Measurements from ENCODE around the gene TMOD4. TPM values are rescaled to one million over a fixed set of nuclear protein-coding genes. Genes with fewer than 3 reads are reported as not detected.
"Not testable (repeated sequence)": the region's sequence is repeated elsewhere in the genome, so short reads cannot be mapped to it uniquely, and the experiment has no call there.

The TMOD4 gene
- not detected in 2 replicates for total RNA-seq (2014; rRNA removed; shearing (Covaris generic))

DNA sequence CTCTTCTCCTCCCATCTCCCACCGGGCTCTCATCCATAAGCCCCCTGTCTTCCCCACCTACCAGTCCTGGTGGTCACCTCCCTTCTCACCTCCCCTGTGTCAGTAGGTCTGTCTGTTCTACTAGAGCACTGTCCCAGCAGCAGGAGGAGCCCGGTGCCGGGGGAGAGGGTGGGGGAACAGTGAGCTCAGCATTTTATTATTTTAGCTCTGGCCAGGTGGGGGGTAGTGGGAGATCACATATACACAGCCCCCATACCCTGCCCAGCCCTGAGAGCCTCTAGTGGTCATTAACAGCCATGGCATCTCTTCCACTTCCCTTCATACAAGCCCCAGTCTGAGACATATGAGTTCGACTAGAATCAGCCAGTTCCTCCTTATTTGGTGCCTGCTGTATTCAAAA is at the start of gene TMOD4:
TMOD4 (minus strand) TSS at position 119 of the 400 bp plus-strand sequence. CDS start 1,106 bp downstream, outside the sequence.
- no peak for DNase-seq (ENCODE audit: low spot score)

DNA sequence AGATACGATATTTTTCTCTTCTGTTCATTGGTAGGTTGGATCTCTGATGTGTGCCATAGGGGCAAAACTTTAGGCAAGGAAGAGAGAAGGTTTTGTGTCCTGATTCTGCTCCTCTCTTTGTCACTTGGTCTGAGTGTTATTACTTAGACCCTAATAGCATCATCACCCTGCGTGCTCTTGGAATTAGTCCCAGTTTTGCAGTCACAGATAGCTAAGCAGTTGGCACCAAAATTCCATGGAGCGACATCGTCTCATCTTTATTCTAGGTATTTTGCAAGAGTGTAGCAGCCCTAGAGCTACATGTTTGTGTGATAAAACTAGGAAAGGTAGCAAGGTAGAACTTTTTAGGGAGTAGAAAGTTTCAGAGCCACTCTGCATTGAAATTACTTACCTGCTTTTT is 46.3 kb upstream of the TMOD4 start:
- no peak for DNase-seq (ENCODE audit: low spot score)

DNA sequence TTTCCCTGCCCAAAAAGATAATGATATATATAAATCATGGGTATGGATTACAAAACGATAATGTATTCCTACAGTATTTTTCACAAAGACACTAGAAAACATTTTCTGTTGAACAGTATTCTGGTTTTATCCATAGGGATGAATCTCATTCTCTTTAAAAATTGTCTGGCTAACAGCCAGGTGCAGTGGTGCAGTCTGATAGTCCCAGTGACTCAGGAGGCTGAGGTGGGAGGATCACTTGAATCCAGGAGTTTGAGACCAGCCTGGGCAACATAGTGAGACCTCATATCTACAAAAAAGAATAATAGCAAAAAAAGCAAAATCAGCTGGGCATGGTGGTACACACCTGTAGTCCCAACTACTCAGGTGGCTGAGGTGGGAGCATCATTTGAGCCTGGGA is 45.8 kb upstream of the TMOD4 start:
- DNase-seq (ENCODE audit: low spot score) = no peak

DNA sequence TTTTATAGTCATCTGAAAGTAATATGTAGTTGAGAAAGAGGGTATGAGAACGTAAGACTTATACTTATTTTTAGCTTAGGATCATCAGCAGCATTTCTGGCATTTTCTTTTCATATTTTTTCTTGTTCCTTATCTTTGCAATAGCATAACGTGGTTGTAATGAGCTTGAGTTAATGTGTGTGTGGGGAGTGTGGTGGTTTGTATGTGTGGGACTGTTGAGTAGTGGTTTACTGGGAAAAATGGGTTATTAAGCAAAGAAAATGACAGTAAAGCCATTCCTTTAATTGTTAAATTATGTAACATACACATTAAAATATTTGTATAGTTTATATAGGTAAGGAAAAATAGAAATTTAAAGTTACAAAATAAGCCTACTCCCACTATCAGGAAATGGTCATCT is 37.8 kb upstream of the TMOD4 start:
- no peak for DNase-seq (ENCODE audit: low spot score)

DNA sequence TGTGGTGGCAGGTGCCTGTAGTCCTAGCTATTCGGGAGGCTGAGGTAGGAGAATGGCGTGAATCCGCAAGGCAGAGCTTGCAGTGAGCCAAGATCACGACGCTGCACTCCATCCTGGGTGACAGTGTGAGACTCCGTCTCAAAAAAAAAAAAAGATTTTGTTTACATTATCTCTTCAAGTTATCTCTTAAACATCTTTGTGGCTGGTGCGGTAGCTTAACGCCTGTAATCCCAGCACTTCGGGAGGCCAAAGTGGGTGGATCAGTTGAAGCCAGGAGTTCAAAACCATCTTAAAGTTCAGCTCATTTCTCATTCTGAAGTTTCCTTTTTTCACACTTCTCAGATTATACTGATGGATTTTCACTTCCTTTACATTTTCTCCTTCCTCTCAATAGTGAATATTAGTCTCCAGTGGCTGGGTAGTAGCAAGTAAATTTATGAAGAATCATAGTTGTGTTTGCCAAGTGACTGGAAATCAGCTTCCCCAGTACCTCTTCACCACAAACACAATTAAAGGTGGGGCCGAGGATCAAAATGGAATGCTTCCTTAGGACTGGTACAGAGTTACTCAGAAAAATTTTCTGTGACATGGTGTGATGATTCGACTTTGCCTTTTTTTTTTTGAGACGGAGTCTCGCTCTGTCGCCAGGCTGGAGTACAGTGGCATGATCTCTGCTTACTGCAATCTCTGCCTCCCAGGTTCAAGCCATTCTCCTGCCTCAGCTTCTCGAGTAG is 36.4 kb upstream of the TMOD4 start:
- DNase-seq (ENCODE audit: low spot score) = no peak

DNA sequence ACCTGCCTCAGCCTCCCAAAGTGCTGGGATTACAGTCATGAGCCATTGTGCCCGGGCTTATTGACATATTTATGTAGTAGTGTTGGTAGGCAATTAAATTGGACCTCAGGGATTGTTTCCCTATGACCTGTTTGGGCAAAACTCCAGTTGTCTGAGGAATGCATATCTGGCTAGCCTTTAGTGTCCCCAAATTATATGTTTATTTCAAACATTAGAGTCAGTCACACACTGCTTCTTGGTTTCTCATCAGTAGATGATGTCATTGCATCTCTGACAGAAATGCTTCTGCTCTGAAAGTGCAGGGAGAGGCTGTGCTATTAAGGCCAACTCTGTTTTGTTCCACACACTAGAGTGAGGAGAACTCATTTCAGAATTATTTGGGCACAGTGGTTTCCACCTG is 35.0 kb upstream of the TMOD4 start:
- DNase-seq (ENCODE audit: low spot score) = no peak

DNA sequence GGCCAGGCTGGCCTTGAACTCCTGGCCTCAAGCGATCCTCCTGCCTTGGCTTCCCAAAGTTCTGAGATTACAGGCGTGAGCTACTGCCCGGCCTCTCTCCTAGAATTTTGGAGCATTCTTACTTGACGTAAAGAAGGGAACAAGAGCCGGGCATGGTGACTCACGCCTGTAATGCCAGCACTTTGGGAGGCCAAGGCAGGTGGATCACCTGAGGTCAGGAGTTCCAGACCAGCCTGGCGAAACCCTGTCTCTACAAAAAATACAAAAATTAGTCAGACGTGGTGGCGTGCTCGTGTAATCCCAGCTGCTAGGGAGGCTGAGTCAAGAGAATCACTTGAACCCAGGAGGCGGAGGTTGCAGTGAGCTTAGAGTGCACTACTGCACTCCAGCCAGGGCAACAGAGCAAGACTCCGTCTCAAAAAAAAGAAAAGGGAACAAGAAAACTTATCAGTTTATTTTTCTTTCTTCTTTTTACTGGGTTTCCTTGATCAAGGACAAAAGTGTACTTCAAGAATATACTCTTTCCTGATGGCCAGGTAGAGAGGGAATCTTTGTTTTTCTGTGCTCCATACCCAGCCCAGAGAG is 29.7 kb upstream of the TMOD4 start:
- not testable (repeated sequence) for DNase-seq (ENCODE audit: low spot score)

DNA sequence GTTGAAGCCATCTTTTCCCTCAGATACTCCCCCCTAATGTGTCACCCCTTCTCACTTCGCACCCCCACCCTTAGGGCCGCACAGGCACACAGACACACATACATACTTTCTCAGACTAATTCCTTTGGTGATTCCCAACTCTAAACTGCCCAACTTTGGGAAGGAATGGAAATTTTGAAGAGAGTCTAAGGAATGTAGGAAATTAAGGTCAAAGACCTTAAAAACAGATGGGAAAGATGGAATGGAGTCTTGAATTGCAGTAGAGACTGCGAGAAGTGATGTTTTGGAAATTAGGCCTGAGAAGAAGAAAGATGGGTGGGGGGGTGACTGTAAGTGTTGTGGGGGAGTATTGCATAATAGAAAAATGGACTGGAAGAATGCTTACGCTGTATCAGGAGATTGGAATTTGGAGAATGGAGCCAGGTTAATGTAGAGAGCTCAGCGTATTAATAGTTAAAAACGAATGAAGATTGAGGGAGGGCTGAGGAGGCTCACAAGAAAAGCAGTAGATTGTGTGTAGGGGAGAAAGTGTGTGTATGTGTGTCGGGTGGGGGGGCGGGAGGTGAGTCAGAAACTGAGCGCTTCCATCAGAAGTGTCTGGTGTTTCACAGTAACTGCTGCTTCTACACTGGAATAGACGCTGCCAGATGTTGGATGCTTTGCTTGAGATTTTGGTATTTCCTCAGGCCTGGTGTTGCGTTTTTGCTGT is 24.2 kb upstream of the TMOD4 start:
- peak; percentile 31 for DNase-seq (ENCODE audit: low spot score)

DNA sequence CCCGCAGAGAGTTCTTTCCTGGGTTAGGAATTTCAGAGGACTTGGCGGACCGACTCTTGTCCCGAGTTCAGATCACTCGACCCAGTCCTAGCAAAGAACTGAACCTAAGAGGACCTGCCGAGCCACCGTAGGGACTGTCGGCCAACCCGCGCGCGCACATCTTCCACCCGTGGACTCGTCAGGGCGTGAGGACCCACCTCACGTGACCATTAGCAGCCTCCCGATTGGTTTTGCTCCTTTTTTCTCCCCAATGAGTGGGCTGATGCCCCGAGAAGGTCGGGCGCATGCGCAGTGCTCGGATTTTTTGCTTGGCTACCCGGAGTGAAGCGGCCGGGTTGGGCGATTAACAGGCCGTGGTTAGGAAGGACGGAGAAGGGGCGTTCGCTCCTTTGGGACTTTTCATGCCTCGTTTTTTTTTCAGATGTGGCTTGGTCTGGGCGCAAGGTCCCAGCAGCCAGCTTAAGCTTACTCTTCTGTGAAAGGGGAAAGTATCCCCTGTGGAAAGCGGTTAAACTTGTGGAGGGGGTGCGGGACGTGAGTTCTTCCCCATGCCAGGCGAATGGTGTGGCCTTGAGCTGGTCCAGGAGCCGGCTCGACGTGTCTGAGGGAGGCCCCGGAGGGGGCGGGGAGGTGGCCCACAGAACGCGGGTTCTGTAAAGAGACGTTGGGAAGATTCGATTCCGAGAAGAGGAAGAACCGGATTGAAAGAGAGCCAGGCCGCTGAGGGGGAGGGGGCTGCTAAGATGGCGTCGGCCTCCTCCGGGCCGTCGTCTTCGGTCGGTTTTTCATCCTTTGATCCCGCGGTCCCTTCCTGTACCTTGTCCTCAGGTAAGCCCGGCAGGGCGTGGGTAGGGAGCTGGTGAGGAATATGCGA is 22.7 kb upstream of the TMOD4 start, which contains the start of gene PIP5K1A:
PIP5K1A (plus strand) TSS at position 299 of the 874 bp plus-strand sequence; CDS start at position 744, 445 bp downstream.
- DNase-seq (ENCODE audit: low spot score) = peak; percentile 99

DNA sequence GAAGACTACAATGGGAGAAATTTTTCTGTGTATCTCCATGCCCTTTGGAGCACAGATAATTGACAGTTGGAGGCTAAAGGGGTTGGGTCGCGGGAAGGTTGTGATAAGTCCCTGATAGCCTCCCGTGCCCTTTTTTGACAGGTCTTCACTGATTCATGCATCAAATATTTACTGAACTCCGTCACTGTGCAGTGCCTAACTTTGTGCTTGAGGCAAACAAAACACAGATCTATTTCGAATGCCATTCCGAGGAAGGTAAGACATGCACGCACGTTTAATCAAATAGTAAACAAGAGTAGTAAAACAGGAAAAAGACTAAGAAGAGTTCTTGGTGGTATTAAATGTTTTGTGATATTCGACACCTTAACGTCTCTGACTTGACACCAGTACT is 22.1 kb upstream of the TMOD4 start:
- DNase-seq (ENCODE audit: low spot score) = no peak

DNA sequence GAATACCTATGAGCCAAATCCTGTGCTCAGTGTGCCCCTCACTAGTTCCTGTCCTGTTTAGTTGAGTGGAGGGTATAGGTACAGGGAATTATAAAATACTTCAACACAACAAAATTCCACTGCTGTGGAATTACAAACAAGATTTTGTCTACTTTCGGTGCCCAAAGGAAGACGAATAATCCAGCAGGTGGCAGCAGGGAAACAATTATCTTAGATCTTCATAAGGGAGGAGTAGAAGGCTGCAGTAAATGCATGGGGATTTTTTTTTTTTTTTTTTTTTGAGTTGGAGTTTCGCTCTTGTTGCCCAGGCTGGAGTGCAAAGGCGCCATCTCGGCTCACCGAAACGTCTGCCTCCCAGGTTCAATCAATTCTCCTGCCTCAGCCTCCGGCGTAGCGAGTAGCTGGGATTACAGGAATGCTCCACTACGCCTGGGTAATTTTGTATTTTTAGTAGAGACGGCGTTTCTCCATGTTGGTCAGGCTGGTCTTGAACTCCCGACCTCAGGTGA is 20.6 kb upstream of the TMOD4 start:
- DNase-seq (ENCODE audit: low spot score) = peak; percentile 91

DNA sequence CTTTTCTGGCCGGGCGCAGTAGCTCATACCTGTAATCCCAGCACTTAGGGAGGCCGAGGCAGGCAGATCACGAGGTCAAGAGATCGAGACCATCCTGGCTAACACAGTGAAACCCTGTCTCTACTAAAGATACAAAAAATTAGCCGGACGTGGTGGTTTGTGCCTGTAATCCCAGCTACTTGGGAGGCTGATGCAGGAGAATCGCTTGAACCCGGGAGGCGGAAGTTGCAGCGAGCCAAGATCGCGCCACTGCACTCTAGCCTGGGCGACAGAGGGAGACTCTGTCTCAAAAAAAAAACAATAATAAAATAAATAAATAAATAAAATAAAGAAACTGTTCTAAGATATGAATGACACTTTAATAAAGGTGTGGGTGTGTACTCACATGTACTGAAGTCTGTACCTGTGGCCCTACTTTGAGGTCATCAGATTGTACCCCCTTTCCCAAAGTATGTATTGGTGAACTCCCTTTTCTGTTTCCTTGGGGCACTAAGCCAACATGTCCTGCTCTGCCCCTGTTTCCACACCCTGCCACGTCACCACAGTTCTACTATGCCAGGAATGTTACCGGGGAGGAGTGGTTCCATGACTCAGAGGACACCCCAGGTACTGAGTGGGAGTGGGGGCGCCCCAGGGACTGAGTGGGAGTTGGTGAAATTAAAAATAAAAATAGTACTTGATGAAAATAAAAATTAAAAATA is 19.3 kb upstream of the TMOD4 start:
- peak; percentile 96 for DNase-seq (ENCODE audit: low spot score)

DNA sequence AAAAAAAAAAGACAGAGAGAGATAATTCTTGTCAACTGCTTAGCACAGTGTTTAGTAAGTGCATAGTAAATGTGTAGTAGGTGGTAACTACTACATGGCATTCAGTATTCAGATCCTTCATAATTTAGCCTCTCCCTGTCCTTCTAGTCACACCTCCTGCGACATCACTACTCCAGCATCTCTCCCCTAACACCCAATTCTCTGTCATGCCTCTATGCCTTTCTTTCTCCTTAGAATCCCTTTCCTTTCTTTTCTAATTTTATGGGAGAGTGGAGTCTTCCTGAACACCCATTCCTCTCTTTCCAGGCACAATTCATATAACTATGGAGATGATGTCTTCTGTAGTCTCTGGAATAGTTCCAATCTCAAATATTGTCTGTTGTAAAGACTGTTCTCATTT is 18.1 kb upstream of the TMOD4 start:
- DNase-seq (ENCODE audit: low spot score) = no peak

DNA sequence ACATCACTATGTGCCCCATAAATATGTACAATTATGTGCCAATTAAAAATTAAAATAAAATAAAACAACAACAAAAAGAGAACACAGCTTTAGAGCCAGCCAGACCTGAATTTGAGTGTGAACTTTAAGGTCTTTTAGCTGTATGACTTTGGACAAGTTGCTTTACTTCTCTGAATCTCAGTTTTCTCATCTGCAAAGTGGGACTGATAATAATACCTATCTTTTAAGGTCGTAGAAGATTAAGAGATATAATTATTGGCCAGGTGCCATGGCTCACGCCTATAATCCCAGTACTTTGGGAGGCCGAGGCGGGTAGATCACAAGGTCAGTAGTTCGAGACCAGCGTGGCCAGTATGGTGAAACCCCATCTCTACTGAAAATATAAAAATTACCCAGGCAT is 17.5 kb upstream of the TMOD4 start:
- no peak for DNase-seq (ENCODE audit: low spot score)

DNA sequence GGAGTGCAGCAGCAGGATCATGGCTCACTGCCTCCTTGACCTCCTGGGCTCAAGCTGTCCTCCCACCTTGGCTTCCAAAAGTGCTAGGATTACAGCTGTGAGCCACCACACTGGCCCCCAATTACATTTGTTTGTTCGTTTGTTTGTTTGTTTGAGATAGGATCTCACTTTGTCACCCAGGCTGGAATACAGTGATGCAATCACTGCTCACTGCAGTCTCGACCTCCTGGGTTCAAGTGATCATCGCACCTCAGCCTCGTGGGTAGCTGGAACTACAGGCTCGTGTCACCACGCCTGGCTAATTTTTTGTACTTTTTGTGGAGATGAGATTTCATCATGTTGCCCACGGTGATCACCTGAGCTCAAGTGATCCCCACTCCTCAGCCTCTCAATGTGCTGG is 16.3 kb upstream of the TMOD4 start:
- DNase-seq (ENCODE audit: low spot score) = no peak

DNA sequence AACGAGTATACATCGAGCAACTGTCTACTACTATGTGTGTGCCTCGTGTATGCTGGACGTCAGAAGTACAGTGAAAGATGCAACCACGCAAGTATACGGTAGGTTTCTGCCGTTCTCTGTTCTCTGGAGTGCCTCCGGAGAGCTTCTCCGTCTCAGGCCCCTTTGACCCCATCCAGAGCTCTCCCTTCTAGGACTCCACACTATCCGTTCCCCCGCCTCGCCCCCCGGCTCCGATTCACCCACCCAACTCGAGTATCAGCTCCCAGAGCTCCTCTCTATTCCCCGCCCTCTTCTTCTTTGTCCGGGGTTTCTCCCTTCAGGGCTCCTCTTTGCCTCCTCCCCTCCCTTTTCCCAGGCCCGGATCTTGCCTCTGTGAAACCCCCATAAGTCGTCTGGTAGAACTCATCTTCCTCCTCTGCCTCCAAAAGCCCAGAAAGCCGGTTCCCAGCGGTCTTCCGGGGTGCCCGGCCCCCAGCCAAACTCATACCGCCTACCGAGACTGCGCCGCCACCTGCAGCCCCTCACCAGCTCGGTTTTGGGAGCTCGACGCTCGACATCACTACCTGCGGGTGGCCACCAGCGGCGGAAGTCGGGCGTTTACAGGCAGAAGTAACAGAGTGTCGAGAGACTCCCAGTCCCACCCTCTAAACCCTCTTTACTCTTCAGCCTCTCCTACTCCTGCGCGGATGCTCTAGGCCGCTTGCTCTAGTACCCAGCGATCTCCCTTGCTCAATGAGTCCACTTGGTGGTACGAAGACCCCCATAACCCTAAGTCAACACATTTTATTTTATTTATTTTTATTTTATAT is 14.1 kb upstream of the TMOD4 start, which contains the start of gene VPS72:
VPS72 (minus strand) TSS at position 561 of the 809 bp plus-strand sequence; CDS start at position 485, 76 bp downstream.
- DNase-seq (ENCODE audit: low spot score) = peak; percentile 90

DNA sequence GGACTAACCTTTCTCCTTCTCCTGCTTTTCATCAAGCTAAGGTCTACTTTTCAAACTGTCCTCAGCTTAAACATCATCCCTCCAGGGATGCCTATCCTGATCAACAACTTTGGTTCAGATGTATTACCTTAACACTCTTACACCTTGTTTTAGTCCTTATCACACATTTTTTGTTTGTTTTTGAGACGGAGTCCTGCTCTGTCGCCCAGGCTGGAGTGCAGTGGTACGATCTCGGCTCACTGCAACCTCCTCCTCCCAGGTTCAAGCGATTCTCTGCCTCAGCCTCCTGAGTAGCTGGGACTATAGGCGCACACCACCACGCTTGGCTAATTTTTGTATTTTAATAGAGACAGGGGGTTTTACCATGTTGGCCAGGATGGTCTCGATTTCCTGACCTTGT is 12.9 kb upstream of the TMOD4 start:
- DNase-seq (ENCODE audit: low spot score) = not testable (repeated sequence)

DNA sequence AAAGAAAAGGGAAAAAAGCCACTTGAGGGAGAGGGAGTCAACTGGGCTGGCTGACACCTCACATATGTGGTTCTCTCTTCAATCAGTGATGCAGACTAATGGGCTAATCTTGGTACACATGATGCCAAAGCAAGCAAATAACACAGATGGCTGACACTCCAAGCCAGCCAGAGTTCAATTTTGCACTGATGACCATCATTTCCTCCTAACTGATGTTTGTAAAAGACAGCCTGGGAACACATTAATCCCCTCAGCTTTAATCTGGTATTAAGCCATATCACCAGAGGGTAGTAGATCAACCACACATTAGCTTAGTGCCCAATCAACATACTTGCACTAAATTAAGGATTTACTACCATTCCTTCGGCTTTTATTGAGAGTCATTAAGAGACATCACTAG is 11.4 kb upstream of the TMOD4 start:
- no peak for DNase-seq (ENCODE audit: low spot score)

DNA sequence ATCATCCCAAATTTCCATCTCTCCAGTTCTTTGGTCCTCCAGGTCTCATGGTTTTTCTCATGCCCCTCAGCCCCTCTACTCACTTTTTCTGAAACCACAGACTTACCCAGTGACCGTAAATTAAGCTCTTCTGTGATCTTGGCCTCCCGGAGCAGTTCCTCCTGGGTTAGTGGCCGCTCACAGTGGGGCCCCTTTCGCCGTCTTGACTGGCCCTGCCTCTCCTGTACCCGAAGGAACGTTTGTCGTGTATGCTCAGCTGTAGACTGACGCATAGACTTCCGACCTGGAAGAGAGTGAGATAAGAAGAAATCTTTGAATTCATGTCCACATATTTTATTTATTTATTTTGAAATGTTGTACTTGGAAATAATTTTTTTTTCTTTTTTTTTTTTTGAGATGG is 8.4 kb upstream of the TMOD4 start:
- no peak for DNase-seq (ENCODE audit: low spot score)

DNA sequence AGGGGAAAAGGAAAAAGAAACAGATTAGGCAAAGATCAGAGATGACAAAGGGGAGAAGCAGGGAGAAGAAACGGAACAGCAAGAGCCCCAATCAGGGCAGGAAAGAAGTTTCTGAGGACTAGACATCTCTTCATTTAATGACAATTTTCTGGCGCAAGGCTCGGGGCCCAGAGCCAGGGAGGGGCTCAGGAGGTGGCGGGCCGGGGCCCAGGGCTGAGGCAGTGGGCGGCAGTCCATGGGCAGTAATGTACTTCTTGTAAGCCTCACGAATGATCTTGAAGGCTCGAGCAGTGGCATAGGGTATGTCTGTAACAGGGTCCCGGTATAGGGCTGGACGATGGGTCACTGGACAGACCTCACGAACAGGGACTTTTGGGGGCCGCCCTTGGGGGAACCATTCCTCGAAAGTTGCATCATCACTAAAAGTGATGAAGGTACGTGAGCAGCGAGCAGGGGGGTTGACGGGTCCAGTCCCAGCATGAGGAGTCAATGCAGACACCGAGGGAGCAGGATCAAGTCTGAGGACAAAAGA is 799 bp upstream of the TMOD4 start:
- DNase-seq (ENCODE audit: low spot score) = no peak
